GM18868 (cell line): ENCODE measurements around the gene VPS41.

Source experiments
- ATAC-seq: cut with Tn5 transposase; IDR thresholded peaks from one replicate; pipeline ENCODE4 v1.9.1; 2021; ENCODE audit warnings: mild to moderate bottlenecking, moderate library complexity; ENCODE audit not compliant: unreplicated experiment

Gene VPS41

GRCh38 chr7:38677981-38678697, 230.9 kb downstream of the VPS41 start:
- ATAC-seq, result no peak

- ATAC-seq, result no peak
These were observed 233.4 kb downstream of the VPS41 start for GRCh38 chr7:38675494-38676106.

- ATAC-seq, result no peak
These were observed 234.5 kb downstream of the VPS41 start for GRCh38 chr7:38674513-38674912.

GRCh38 chr7:38673795-38674194, 235.2 kb downstream of the VPS41 start:
- no peak for ATAC-seq
